GM15510 (cell line): ENCODE data around the gene NAT10.

Experiments used
- POLR2A ChIP-seq: IDR thresholded peaks from 3 replicates; pipeline ENCODE4 v1.6.1; 2011; ENCODE audit warnings: borderline replicate concordance; ENCODE audit not compliant: insufficient read length; ENCODE audit errors: extremely low read depth

NAT10 gene

DNA sequence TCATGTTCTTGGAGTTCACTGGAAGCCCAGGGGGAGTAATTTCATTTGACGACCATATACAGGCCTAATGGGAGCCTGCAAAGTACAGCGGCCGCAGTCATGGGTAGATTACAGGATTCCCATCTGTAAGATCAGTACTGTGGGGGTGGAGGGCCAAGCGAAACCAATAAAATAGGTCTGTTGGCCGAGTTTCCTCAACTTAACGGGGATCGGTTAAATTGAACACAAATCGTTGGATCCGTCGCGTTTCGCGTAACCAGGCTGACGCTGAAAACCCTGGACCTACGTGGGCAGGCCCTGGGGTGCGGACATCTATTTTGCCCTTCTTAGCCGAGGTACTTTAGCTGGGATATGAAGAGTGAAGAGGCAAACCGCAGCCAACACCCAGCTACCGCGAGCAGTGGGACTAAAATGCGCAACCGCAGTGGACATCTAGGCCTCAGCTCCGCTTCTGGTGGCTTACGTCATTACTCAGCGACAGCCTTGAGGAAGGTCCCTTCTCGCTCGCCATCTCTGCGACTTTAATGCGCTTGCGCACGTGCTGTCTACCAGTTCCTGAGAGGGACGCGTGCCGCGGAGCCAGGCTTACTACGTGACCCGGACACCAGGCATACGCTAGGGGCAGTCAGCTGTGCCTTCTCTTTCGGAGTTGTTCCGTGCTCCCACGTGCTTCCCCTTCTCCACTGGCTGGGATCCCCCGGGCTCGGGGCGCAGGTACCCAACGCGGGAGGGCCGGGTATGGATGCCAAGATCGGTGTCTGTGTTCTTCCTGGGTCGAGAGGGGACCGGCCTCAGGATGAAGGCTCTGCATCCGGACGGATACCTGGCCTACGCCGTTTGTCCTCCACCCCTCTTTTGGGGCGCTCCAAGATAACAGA lies at the start of gene NAT10:
Gene NAT10, plus strand, starts transcription at position 551 of the 878 bp plus-strand sequence. CDS start 2,597 bp downstream, outside the sequence.
- peak; percentile 84 for TF ChIP-seq POLR2A

DNA sequence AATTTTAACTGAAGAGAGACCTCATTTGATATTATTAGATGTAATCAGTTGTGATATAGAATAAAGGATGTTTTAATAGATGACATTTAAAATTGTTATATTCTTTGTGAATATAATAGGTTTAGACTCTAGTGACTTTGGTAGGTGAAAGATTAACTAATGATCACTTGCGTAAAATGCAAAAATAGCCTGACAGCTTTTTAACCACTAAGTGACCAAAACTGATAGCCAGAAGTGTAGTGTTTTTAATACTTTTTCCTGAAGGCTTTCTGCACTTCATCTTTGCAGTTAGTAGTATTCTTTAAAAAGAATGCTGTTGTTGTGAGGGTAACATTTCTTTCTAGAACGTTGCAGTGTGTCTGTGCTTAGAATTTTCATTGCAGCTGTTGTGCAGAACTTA lies 48.8 kb upstream of the NAT10 start:
- TF ChIP-seq POLR2A = no peak

DNA sequence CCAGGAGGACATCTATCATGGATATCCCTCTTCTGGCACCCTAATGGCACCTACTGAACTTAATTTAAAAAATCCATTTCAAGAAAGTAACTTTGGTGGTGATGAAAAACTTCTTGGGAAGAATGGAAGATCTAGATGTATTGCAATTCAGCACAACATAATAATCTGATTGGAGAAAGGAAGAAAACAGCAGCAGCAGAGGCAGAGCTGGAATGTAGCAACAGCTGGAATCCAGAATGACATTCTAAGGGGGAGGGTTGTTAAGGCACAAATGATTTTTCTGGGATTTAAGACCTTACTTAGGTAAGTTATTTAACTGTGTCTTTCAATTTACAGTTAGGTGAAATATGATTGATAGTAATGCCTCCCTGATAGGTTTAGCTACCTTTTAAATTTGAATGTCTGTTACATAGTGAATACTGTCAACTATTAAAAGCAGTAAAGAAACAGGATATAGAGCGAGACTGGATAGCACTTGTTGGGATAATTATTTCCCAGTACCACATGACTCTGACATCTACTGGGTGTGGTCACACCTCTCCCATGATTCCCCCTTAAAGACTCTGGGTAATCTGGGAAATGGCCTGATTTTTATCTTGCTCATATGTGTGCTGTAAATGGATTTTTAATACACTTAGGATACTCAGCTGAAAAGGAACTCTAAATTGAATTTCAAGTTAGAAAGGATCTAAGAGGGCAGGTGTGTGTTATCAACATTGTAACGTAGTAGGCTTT lies 42.2 kb upstream of the NAT10 start:
- no peak for TF ChIP-seq POLR2A

DNA sequence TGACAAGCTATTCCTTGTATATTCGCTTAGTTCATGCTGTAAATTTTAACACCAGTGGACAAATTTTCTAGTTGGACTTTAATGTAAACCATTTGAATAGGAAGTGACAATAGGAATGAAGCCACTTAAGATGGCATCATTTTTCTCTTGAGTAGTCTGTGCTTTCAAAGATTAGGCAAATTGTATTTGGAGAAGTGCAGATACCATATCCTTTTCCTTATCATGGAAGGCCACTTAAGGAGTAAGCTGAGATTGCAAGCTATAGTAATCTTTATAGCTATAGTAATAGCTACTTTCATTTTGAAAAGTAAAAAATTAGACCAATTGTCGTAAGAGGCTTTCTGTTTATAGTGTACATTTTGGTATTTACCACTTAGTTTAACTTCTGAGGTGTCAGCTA lies 41.1 kb upstream of the NAT10 start:
- no peak for TF ChIP-seq POLR2A

DNA sequence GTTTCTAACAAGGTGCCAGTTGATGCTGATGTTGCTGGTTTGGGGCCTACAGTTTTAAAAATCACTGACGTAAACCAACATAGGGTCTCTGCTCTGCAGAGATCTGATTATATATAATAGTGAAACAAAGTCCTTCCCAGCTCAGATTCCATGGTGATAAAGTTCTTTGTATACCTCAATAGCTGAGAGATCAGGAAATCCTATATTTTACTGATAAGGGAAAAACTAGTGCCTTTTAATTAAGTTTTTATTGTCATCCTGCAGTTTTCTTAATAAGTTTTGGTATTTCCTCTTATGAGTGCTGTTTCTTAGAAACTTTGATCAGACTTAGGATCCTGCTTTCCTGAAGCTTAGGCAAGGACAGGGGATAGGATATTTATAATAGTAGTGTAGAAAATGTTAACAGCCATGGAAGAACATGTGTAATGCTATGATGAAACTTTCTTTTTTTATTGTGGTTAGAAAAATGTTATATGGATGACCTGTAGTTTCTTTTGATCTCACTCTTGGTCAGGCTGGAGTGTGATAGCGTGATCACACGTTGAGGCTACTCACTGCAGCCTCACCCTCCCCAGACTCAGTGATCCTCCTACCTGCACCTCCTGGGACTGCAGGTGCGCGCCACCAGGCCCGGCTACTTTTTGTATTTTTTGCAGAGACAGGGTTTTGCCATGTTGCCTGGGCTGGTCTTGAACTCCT lies 39.8 kb upstream of the NAT10 start:
- TF ChIP-seq POLR2A = no peak

DNA sequence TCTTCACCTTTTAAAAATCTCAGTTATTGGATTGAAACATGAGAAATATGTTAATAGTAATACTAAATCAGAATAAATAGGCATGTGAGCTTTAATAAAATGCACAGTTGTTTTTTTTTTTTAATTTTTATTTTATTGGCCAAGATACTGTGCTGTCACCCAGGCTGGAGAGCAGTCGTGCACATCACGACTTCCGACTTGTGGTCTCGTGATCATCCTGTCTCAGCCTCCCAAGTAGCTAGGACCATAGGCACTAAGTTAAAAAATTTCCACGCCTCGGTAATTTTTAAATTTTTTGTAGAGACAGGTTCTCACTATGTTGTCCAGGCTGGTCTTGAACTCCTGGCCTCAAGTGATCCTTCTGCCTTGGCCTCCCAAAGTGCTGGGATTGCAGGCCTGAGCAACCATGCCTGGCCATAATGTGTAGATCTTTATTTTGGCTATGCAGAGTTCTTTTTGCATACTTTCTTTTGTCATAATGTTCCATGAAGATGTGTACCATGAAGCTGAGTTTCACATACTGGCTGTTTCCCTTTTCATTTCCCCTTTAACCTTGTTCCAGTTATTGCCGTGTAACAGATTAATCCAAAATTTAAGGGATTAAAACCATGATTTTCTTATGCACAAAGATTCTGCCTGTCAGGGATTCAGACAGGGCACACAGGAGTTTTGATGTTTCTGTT lies 37.9 kb upstream of the NAT10 start:
- TF ChIP-seq POLR2A = no peak

DNA sequence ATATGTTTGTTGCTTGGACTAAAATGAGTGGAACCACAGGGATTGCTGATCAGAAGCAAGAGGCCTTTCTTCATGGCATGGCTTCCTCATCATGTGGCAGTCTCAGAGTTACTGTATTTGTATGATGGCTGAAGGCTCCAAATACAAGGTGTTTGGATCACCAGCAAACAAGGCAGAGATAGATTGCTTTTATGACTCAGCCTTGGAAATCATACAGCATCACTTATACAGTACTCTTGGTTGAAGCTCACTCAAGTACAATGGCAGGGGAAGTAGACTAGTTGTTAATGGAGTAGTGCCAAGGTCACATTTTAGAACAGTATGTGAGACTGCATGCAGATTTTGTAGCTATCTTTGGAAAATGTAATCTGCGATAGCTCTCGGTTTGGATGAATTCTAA lies 37.3 kb upstream of the NAT10 start:
- no peak for TF ChIP-seq POLR2A

DNA sequence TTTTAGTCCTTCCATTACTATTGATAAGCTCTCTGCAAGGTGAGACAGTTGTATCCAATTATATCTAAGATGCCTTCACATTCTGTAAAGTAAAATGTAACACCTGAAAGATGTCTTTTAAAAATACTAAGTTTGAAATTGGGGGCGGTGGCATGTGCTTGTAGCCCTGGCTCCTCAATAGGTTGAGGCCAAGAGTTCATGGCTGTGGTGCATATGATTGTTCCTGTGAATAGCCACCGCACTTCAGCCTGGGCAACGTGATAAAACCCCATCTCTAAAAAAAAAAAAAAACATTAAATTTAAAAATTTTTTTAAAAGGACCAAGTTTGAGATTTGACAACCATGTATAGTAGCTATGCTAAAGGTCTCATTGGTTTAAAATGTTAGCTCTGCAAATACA lies 33.4 kb upstream of the NAT10 start:
- no peak for TF ChIP-seq POLR2A

DNA sequence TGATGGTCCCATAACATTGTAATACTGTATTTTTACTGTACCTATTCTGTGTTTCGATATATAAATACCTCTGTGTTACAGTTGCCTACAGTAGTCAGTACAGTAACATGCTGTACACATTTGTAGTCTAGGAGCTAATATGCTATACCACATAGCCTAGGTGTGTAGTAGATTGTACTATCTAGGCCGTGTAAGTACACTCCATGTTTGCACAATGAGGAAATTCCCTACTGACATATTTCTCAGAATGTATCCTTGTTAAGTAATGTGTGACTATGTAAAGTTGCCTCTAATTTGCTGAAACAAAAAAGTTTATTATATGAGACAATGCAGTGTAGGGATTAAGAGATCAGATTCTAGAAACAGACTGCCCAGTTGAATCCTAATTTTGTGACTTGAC lies 32.6 kb upstream of the NAT10 start:
- no peak for TF ChIP-seq POLR2A

DNA sequence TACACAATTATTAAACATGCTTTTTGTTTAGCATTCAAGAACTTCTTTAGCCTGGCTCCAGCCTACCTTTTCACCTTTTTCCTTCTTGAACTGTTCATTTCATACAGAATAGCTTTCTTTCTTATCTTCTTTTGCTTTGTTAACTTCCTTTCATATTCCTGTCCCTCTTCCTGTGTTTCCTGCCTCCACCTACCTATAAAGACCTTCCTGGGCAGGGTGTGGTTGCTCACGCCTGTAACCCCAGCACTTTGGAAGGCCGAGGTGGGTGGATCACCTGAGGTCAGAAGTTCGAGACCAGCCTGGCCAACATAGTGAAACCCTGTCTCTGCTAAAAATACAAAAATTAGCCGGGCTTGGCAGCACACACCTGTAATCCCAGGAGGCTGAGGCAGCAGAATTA lies 31.0 kb upstream of the NAT10 start:
- no peak for TF ChIP-seq POLR2A

DNA sequence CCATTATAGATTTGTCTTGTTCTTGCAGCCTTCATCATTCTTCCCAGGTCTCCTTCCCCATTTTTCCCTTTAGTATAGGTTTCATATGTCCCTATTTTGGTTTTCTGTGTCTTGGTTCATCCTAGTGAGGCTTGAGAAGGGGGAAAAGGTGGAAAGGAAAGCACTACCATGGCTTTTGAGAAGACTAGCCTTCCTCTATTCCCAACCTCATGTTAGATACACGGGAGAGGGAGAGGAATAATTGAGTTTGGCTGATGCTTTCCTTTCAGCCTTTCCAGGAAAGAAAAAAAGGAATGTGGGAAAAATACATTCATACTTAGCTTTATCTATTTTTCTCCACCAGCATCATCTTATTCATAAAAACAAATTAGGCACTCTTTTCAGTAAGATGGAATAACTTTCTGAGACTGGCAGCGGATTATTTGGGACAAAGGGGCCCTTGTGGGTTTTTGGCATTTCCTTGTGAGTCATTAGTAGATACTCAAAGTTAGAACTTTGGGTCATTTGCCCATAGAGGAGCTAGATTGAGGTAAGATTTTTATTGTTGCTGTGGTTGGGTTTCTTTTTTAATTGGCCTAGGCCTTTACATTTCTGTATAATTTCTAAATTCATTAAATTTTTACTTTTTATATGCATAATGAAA lies 30.1 kb upstream of the NAT10 start:
- TF ChIP-seq POLR2A = no peak

DNA sequence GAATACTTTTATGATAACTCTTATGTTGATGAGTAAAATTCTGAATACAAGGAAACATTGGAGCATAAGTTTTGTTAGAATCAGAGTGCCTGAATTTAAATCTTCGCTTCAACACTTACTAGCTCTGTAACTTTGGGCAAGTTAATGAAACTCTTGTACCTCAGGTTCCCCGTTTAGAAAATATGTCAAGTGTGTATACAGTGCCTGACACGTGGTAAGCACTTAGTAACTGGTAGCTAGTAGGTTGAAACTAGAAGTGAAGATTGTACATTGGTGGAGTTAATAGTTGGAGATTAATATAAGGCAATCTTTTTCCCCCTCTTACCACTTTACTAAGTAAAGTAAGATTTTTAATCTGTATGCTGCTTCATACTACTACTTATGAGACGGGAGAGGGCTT lies 24.8 kb upstream of the NAT10 start:
- no peak for TF ChIP-seq POLR2A

DNA sequence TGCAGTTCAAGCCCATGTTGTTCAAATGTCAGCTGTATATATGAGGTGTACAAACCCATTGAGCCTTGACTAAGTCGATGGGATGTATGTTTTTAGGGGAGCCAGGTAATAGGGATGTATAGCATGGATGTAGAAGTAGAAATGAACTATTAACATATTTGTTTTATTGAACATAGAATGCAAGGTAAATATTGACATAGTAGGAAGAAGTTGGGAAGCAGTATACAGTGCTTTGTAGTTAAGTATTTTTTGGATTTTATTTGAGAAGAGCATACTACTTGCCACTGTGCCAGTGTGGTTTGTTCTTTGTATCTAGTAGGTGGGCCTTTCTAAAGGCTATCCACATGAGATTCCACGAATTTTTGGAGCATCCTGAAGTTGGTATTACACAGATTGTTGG lies 20.8 kb upstream of the NAT10 start:
- no peak for TF ChIP-seq POLR2A
